ENCODE measurements around the gene WDR83. TPM values are rescaled to one million over a fixed set of nuclear protein-coding genes. Genes with fewer than 3 reads are reported as not detected.
A peak's percentile ranks its signal among the peaks of the same experiment; 100 is the strongest.

WDR83 gene
- total RNA-seq, 1 donor from 2014 or later = 11.0 TPM

GRCh38 chr19:12701596-12702282 lies 35.1 kb downstream of the WDR83 start:
- no peaks in the 10 kb centered on the region for H3K9me3 Mint-ChIP-seq
- no peak overlapping the region for H3K27ac Mint-ChIP-seq
- peaks cover 10% of the 10 kb centered on the region for H3K4me1 ChIP-seq
- no peaks in the 10 kb centered on the region for H3K27me3 ChIP-seq
- peaks cover 2% of the 10 kb centered on the region for H3K27me3 Mint-ChIP-seq (ENCODE audit: insufficient read depth, low read depth)
- H3K9me3 ChIP-seq (ENCODE audit: low read depth) = no peaks in the 10 kb centered on the region
- no peaks in the 10 kb centered on the region for H3K36me3 ChIP-seq
- peaks cover 69% of the 10 kb centered on the region for H3F3A ChIP-seq (ENCODE audit: low read depth)
- H3K4me3 ChIP-seq = no peak overlapping the region
- no peaks in the 10 kb centered on the region for H4K20me1 ChIP-seq (ENCODE audit: low read depth)
- peaks cover 9% of the 10 kb centered on the region for H3K4me1 Mint-ChIP-seq
- H2AFZ ChIP-seq (replicated peaks) = no peak overlapping the region
- no peak overlapping the region for H3K9ac ChIP-seq
- no peak for TF ChIP-seq EZH2 (IDR thresholded peaks at IDR 0.05)
- no peak for TF ChIP-seq EZH2phosphoT487 (IDR thresholded peaks at IDR 0.05)
- no peak for TF ChIP-seq CTCF (IDR thresholded peaks at IDR 0.05)
- peaks cover 6% of the 10 kb centered on the region for H3K79me2 ChIP-seq (ENCODE audit: low read depth)
- DNase-seq (ENCODE audit: low spot score) = no peak
- no peak overlapping the region for H3K4me2 ChIP-seq
- H3K4me3 Mint-ChIP-seq = no peak overlapping the region
- H3K27ac ChIP-seq = no peak overlapping the region
- peaks cover 16% of the 10 kb centered on the region for H3K36me3 Mint-ChIP-seq

DNA sequence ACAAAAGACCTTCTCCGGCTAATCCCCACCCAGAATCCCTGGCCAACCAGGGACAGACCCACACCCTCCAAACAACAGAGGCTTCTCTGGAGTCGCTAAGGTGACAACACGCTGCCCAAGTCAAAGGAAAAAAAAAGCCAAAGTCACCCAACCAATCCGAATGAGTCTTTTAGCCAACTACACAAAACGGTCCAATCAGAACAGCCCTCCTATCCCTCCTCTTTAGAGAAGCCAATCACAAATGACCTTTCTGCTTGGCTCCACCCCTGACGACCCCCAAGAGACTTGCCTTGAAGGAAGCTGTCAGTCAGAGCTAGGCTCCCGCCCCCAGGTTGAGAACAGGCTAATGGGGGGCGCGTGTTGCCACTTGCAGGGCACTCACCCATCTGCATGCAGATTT lies 36.4 kb downstream of the WDR83 start:
- peaks cover 10% of the 10 kb centered on the region for H3K4me1 ChIP-seq
- H3K27me3 ChIP-seq = no peaks in the 10 kb centered on the region
- H4K20me1 ChIP-seq (ENCODE audit: low read depth) = no peaks in the 10 kb centered on the region
- no peak overlapping the region for H3K4me3 ChIP-seq
- H3K36me3 ChIP-seq = no peaks in the 10 kb centered on the region
- peaks cover 2% of the 10 kb centered on the region for H3K27me3 Mint-ChIP-seq (ENCODE audit: insufficient read depth, low read depth)
- peaks cover 7% of the 10 kb centered on the region for H3K4me1 Mint-ChIP-seq
- DNase-seq (ENCODE audit: low spot score) = peak; percentile 91
- H3K9me3 Mint-ChIP-seq = no peaks in the 10 kb centered on the region
- no peaks in the 10 kb centered on the region for H3K9me3 ChIP-seq (ENCODE audit: low read depth)
- no peak for TF ChIP-seq EZH2 (IDR thresholded peaks at IDR 0.05)
- no peak for TF ChIP-seq EZH2phosphoT487 (IDR thresholded peaks at IDR 0.05)
- no peak for TF ChIP-seq CTCF (IDR thresholded peaks at IDR 0.05)
- peak overlapping the region; percentile 9 for H3K4me3 Mint-ChIP-seq
- H3F3A ChIP-seq (ENCODE audit: low read depth) = peaks cover 56% of the 10 kb centered on the region
- H3K4me2 ChIP-seq = peak overlapping the region; percentile 31
- peaks cover 6% of the 10 kb centered on the region for H3K79me2 ChIP-seq (ENCODE audit: low read depth)
- H2AFZ ChIP-seq (replicated peaks) = no peak overlapping the region
- H3K9ac ChIP-seq = no peak overlapping the region
- peak overlapping the region; percentile 53 for H3K27ac ChIP-seq
- peak overlapping the region; percentile 87 for H3K27ac Mint-ChIP-seq
- peaks cover 19% of the 10 kb centered on the region for H3K36me3 Mint-ChIP-seq

- Mint-ChIP-seq H3K4me1 (peaks cover 5% of the 10 kb centered on the region), H3K27ac (no peak overlapping the region), H3K9me3 (no peaks in the 10 kb centered on the region), H3K4me3 (no peak overlapping the region), H3K36me3 (peaks cover 18% of the 10 kb centered on the region), H3K27me3 (ENCODE audit: insufficient read depth, low read depth) (no peaks in the 10 kb centered on the region)
- Histone ChIP-seq H4K20me1 (ENCODE audit: low read depth) (no peaks in the 10 kb centered on the region), H3F3A (ENCODE audit: low read depth) (peaks cover 39% of the 10 kb centered on the region), H3K36me3 (peaks cover 4% of the 10 kb centered on the region), H3K79me2 (ENCODE audit: low read depth) (peaks cover 6% of the 10 kb centered on the region), H3K27ac (peak overlapping the region; percentile 29), H3K27me3 (no peaks in the 10 kb centered on the region), H3K9me3 (ENCODE audit: low read depth) (no peaks in the 10 kb centered on the region), H3K4me3 (no peak overlapping the region), H3K4me2 (no peak overlapping the region), H2AFZ (replicated peaks) (no peak overlapping the region), H3K9ac (no peak overlapping the region), H3K4me1 (peaks cover 10% of the 10 kb centered on the region)
- no peak for DNase-seq (ENCODE audit: low spot score)
- TF ChIP-seq CTCF (IDR thresholded peaks at IDR 0.05) (no peak), EZH2phosphoT487 (IDR thresholded peaks at IDR 0.05) (no peak), EZH2 (IDR thresholded peaks at IDR 0.05) (no peak)
These were observed 38.6 kb downstream of the WDR83 start for GRCh38 chr19:12705169-12705568.
